ENCODE data around the gene NTNG1.

The NTNG1 gene

DNA sequence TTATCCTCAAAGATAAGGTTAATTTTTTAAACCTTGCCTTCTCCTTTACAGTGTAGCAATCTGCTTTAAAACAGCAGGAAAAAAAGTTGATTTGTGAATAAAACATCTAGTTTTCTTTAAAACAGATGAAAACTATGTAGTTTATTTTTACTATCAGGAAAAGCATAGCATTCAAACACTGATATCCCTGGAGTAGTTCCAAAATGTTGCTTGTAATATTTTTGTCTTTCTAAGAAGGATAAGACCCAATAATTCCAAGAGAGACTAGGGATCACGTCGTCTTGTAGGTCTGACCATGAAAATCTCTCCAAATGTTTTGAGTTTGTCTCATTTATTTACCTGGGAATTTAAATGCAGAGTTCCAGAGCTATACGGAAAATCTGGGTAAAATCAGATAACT lies 204.0 kb downstream of the NTNG1 start:
- no peak for DNase-seq

DNA sequence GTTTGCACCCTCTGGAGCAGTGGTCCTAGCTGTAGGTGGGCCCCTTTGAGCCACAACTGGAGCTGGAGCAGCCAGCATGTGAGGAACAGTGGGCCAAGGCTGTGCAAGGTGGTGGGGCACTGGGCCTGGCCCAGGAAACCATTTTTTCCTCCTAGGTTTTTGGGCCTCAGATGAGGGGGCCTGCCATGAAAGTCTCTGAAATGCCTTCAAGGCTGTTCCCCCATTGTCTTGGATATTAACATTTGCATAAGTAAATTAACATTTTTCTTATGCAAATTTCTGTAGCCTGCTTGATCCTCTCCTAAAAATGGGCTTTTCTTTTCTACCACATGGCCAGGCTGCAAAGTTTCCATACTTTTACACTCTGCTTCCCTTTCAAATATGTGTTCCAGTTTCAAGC lies 212.0 kb downstream of the NTNG1 start:
- no peak for DNase-seq

DNA sequence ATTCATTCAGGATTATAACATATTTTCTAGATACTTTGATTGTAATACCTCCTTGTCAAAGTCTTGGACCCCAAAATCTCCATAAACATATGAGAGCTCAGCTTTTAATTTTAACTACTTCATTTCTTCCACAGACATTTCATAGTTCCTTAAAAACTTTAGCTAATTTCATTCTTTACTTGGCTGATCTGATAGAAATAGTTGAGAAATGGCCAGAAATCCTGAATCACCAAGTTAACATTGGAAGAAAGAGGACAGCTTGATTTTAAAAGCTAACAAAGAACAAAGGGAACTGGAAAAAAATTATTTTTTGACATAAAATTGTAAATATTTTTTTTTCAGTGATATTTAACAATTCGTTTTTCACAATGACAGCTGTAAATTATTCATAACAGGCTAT lies 216.5 kb downstream of the NTNG1 start:
- DNase-seq: no peak

DNA sequence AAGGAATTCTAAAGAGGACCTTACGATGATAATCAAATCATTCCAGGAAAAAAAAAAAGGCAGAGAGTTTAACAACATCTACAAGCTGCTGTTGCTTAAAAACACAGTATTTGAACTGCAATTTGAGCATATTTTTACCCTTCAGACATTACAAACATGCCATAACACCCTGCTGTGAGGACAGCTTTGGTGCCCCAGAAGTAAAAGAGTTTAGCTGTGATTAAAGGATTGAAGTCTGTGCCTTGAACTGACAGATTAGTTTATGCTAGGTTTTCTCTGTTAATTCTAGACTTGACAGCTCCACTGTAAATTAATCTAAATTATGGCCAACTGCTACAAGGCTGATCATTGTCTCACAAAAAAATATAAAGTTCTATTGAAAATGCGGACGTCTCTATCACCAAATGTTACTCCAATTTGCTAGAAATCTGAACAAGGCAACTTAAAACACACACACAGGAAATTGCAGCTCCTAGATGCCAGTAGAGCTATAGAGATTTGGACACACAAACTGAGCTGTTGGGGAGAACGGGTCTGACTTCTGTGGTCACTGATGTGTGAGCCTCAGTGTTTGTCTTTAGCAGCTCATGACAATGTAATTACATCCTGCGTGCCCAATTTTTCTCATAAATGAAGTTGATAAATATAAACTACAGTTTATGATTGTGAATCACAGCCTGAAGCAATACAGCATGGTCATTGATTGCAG lies 217.9 kb downstream of the NTNG1 start:
- DNase-seq: no peak

DNA sequence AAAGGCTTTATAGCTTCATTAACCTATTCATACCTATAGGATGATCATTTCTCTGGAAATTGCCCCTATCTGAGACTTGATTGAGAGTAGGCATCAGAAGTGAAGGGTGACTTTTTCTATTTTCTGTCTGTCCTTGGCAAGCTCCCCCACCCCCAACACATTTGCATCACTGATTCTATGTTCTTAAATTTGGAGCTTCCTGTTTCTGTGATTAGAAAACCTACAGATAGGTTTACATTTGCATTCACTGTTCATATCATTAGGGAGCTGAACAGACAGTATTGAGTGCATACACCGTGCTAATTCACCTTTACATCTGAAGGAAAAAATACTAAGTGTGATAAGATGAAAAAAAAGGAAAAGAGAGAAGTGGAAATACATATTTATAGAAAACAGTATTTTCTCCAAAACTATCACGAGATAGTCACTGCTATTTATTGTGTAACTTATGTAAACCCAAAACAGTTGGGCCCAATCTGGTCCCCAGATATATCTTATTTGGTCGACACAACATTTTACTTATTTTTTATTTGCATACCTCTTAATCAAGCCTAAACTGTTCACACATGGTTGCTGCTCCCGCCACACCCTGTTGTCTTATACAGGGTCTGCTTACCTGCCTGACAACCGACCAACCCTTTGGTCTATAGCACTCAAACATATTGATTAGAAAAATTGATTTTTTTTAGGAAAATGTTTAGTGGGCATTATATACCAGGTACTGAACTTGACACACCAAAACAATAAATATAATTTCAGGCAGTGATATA lies 218.8 kb downstream of the NTNG1 start:
- no peak for DNase-seq

DNA sequence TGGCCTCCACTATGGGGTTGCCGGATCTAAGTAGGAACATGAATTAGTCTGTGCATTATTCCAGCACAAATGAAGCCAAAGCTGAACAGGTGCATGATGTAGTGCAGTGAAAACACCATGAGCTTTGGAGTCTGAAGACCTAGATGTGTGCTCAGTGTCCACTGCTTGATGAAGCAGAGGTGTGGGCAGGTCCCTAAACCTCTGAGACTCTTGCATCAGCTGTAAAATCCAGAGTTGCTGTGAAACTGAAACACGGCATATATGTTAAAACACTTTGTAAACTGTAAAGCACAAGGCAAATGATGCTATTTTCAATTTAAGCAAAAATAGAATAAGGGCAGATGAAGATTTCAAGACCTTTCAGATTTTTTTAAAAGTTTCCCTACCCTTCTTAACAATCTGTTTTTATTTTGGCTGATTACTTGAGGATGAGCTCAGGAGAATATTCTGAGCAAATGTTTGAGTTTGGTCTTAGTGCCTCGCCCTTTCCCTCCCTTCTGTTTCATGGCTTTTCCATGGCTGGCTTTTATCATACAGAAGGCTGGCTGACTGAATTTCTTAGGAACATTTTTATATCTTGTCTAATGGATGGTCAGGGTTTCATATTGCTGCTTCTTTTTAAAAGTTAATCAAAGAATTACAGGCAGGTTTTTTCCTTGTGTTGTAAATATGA lies 221.8 kb downstream of the NTNG1 start:
- no peak for DNase-seq

DNA sequence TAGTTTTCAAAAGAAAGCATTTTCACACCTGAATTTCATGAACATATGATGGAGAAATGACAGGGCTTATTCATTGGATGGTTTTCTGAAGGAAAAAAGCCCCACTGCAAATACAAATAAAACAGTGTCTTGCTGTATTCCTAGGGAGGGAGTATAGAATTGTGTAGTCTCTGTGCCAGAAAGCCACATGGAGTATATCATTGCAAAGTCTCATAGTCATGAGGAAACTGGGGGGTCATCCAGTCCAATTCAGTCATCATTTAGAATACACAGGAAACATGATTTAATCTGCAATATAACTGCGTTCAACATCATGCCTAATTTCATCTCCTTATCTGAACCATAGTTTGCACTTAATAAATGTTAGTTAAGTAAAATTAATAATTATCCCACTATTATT lies 222.3 kb downstream of the NTNG1 start:
- no peak for DNase-seq

DNA sequence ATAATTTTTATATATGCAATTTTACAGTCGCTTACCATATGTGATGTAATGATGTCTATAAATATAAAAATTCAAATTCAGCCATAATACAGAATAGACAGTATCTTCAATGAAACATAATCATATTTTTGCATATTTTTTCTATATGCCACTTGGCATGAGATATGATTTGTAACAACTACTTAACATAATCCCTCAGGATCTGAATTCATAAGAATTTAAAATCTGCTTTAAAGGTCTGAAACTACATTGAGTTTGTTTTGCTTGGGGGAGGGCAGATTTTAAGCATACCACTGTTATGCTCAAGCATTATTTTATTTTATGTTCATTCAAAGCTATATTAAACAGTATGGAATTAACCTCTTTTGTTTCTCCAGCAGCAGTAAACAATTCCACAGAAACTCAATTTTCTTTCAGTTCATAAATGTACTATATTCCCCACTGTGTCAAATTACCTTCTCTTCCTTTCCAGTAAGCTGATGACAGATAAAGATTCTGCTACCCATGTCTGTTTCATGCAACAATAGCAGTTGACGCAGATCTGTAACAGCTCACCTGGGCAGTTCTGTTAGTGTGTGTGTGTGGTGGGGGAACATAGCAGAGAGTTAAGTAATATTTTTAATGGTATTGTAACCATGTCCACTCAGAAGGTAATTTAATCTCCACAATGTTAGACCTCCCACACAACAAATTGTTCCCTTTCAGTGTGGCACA lies 224.8 kb downstream of the NTNG1 start:
- DNase-seq: no peak

DNA sequence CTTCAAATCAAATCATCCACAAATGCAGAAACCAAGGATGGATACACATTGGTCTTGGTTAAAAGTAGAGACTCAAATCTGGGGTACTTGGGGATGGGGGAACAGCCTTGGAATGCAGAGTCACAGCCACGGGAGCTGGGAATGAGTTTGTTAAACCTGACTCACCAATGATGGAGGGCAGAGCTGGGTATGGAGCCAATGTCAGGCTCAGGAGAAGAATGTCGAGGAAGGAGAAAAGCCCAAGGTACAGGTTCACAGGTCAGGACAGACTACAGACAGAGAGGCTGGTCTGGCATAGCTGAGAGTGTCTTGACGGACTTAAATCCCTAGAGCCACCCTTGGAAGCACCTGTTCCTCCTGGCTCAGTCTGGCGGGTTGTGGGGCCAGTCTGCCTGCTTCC lies 237.6 kb downstream of the NTNG1 start:
- DNase-seq: no peak

DNA sequence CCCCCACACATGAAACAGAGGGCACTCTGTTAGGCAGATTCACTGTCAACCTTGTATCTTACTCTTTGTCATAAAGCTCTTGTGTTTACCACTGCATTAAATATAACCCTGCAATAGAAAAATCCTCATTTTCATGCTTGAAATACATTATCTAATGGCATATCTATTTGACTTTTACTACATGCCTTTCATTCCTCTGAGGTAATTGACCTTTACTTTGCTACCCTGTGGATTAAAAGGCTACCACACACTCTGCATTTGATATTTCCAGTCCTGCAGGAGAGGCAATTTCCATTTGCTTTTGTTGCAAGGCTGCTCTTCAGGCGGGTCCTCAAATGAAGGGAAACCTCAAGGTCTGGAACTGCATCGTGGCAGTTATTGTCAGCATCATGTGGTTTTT lies 238.0 kb downstream of the NTNG1 start:
- no peak for DNase-seq

DNA sequence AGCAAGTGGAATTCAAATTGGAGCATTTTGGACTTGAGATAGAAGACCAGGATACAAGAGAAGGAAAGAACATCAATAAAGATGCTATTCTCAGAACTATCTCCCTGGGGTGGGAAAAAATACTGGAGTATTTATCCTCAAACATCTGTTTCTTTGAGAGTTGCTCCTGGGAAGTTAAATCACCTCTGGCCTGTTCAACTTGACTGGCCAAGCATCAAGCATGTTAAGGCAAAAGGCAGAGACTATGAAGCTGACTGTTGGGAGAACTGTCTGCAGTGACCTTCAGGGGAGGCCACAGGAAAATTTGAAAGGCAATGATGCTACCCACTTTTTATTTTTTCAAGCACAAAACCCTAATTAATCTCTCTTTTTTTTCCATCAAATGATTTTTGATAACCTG lies 239.0 kb downstream of the NTNG1 start:
- no peak for DNase-seq

DNA sequence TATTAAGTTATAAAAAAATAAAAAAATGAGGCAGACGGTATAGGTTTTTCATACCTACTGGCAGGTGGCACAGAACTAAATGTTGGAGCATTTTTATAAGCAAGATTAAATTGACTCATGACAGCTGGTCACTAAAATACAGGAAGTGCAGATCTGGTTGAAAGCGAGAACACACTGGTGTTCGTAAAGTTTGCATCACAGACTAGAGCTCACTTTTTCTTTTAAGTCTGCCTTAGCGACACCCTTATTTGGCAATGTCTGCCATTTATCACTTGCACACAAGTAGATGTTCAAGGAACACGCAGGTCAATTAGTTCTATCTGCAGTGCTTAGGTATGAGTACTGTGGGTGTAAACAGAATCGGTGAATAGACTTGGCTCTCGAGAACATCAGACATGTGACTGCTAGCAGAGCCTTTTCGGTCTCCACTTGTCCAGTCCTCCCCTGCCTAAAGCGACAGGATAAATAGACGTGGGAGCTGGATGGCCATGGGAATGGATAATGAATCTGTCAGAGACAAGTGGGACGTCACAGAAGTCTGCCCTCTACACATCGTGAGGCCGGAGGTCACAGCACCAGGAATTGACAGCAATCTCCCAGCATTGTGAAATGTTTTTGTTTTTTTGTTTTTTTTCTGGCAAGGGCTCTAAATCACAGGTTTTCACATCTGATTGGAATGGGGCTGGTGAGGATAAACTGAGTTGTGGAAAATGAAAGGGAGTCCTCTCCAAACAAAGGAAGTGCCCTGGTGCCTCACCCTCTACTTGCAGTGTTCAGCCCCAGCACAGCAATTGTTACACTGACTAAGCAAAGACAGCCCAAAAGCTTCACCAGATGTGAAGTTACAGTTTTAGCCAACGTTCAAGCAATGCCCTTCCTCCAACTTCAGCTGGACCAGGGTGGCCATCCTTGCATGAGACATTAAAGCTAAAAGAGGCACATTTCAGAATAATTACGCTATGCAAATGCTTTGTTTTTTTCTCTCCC lies 248.9 kb downstream of the NTNG1 start:
- no peak for DNase-seq

DNA sequence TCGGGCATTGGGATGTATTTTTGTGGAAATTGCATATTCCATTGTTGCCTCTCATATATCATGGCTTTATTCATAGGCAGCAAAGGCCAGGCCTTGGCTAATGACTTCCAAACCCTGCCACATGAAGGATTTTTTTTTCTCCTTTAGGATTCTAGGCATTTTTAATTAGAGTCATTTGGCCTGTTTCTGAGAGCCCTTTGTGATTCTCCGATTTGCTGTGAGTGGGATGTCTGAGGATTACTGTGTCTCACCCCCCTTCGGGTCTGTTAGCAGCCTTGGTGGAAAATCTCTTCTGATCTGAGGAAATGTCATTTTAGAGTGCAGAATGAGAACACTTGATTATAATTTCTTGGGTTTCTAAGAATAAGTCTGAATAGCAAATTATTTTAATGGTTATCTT lies 253.5 kb downstream of the NTNG1 start:
- no peak for DNase-seq

DNA sequence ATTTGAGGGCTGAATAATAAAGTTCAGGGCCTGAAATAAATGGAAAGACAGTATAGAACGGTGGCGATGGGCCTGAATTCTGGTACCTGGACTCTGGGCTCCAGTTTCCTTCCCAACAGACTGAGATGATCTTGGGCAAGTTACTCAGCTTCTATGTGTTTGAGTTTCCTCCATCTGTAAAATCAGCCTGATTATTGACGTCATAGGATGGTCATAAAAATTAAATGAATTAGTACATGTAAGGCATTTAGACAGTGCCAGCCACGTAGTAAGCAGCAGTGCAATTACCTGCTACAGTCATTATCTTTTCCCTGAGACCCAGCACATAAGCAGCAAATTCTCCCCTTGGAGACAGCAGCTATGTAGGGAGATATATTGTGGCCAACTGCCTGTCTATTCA lies 260.9 kb downstream of the NTNG1 start:
- DNase-seq: no peak

DNA sequence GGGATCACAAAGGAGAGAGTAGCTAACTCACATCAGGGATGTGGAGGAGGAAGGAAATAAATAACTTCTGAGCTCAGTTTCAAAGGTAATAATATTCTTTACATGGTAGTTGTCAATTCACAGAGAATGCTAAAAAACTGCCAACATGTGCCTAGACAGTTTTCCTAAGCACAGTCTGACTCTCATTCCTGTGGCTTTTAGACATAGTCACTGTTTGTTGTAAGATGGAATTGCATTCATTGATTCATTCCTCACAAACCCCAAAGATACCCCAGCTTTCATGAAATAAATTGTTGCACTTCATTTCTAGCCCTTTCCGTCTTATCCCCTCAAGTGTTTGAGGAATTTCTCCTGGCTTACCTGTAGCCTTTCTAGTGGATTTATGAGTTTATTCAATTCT lies 263.9 kb downstream of the NTNG1 start:
- no peak for DNase-seq

DNA sequence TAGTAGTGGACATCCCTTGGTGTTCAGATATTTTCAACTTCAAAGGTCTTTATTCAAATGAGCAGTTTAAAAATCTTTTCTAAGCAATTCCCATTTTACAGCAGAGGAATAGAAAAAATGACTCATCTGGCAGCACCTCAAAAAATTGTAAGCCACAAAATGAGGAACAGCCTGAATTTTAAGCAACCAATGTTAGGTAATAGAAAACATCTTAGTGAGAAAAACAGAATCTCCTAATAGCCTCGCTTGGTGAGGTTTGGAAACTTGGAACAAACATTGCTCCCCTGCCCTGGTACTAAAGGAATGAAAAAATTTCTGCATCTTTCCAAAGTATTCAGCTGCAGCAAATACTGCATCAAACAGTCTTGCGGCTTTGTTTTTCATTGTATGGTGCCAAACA lies 264.4 kb downstream of the NTNG1 start:
- no peak for DNase-seq

DNA sequence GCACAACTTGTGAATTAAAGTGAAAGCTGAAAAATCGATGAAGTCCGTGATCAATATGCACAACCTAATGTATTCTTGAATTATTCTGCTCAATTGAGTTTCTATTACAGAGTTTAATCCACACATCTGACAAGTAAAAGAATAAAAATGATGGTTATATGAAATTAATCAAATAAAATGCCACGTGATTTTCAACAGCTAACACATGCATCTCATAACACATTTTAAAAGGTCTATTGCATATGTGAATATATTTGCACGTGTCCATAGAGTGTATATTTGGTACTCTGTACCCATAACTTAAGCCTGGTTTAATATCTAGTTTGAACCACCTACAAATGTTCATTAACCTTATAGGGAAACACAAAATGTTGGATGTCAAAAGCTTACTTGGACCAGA lies 266.2 kb downstream of the NTNG1 start:
- no peak for DNase-seq

DNA sequence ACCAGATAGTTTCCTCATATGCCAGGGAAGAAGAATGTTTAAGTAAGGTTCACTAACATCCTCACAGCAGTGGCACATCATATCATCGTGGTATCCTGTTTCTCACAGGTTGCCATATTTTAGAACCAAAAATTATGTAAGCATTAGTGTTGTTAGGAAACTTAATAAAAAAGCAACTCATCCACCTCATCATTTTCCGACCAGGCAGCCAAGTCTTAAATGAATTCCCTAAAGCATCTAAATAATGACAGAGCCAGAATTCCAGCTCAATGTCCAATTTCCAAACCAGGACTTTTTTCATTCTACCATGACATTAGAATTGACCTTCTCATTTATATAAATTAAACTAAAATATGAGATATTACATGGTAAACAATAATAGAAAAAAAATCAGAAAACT lies 272.7 kb downstream of the NTNG1 start:
- no peak for DNase-seq

DNA sequence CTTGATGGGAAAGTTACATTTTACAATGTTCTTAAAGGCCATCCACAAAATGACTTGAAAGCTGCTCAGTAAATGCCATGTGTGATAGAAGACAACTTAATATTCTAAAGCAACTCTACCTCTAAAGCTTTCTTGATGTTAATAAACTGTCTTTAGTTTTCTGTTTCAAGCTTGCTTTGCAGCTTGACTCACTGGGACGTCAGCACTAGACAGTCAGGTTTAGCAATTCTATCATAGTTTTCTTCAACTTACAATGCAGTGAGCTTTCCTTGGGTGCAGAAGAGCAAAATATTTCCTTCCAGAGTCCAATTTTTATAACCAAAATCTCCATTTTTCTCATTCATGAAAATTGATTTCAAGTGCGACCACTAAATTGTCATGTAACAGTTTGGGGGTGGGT lies 273.1 kb downstream of the NTNG1 start:
- DNase-seq: no peak

DNA sequence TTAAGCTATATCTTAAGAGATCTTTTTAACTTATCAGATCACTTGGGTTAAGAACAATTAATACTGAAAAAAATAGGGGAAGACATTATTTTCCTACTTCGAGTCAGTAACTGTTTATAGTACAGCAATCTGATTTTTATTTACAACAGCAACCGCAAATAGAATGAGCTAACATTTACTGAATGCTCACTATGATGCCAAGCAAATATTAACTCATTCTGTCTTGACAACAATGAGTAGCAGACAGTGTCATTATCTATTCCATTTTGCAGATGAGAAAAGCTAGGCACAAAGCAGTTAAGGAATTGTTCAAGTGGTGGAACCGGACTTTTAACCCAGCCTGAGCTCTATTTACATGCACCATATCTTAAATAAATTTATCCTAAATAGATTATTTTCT lies 273.7 kb downstream of the NTNG1 start:
- DNase-seq: no peak

DNA sequence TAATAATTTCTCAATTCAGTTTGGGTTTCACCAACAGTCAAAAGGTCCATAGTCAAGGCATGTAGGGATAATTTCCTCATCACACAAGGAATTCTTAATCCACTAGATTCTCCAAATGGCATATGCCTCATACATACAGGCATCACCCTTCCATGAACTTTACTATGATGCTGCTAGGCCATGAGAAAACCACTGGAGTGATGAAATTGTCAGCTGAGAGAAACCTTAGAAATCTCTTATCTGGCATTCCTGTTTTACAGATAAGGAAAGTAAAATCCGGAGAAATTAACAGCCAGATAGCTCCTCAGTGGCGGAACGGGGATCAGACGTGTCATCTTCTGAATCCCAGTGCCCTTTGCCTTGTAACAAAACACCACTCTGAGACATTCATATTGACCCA lies 274.4 kb downstream of the NTNG1 start:
- DNase-seq: no peak

DNA sequence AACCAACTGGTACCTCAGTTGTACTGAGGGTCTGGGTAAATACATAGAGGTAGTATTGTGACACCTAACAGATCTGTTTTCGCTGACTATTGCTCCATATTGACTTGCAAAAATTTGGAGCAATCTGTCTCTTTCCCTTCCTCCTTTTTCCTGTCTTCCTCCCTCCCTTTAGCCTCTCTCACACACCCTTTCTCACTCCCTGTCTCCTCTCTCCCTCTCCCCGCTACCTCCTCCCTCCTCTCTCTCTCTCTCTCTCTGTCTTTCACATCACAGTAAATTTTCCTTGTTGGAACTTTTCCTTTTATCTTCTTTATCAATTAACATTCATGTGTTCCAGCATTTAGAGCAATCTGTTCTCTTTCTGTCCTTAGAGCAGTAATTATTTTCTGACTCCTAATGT lies 278.2 kb downstream of the NTNG1 start:
- no peak for DNase-seq

Measured in DMS79 (cell line).